Astrocyte (in vitro differentiated cells and primary cell): ENCODE measurements around the gene PGRMC2. TPM values are rescaled to one million over a fixed set of nuclear protein-coding genes. Genes with fewer than 3 reads are reported as not detected.

Experiments
- DNase-seq: peaks from one replicate; pipeline ENCODE4 v3.0.0-alpha.2; 2010; ENCODE audit warnings: low read depth
- FAIRE-seq: peaks from 2 replicates; lab custom pipeline; 2011; peaks lifted over from hg19 to GRCh38; lab: Jason Lieb, UNC
- H2AFZ ChIP-seq: 2 replicates; pipeline ENCODE4 v1.6.0; 2012; ENCODE audit warnings: low read depth, low read length, inconsistent platforms
- H3K27ac ChIP-seq: 2 replicates; pipeline ENCODE4 v1.5.1; 2011; ENCODE audit warnings: low read depth, low read length, inconsistent platforms
- H3K27me3 ChIP-seq: 2 replicates; pipeline ENCODE4 v1.6.0; 2011; ENCODE audit warnings: low read length, inconsistent platforms; ENCODE audit not compliant: insufficient read depth
- H3K36me3 ChIP-seq: 2 replicates; pipeline ENCODE4 v1.5.1; 2011; ENCODE audit warnings: low read length, inconsistent platforms; ENCODE audit not compliant: insufficient read depth
- H3K4me1 ChIP-seq: 2 replicates; pipeline ENCODE4 v1.5.1; 2011; ENCODE audit warnings: low read length, inconsistent platforms; ENCODE audit not compliant: insufficient read depth
- H3K4me2 ChIP-seq: 2 replicates; pipeline ENCODE4 v1.6.0; 2012; ENCODE audit warnings: low read length, inconsistent platforms
- H3K4me3 ChIP-seq: 2 replicates; pipeline ENCODE4 v1.5.1; 2011; ENCODE audit warnings: low read depth, mild to moderate bottlenecking, low read length, inconsistent platforms; ENCODE audit not compliant: insufficient read depth
- H3K79me2 ChIP-seq: 2 replicates; pipeline ENCODE4 v1.6.0; 2012; ENCODE audit warnings: mild to moderate bottlenecking, low read length, inconsistent platforms; ENCODE audit not compliant: insufficient read depth
- H3K9ac ChIP-seq: 2 replicates; pipeline ENCODE4 v1.6.0; 2012; ENCODE audit warnings: mild to moderate bottlenecking, low read length, inconsistent platforms
- H3K9me3 ChIP-seq: 2 replicates; pipeline ENCODE4 v1.5.1; 2012; ENCODE audit warnings: low read depth, mild to moderate bottlenecking, low read length, inconsistent platforms; ENCODE audit not compliant: insufficient read depth
- H4K20me1 ChIP-seq: 2 replicates; pipeline ENCODE4 v1.6.0; 2012; ENCODE audit warnings: low read length, inconsistent platforms; ENCODE audit not compliant: insufficient read depth
- H3K27ac Mint-ChIP-seq: one replicate; pipeline ENCODE4 v1.8.0; 2021; ENCODE audit warnings: mild to moderate bottlenecking, mixed read lengths; ENCODE audit not compliant: unreplicated experiment
- H3K27me3 Mint-ChIP-seq: one replicate; pipeline ENCODE4 v1.8.0; 2021; ENCODE audit warnings: low read depth, mixed read lengths; ENCODE audit not compliant: unreplicated experiment
- H3K36me3 Mint-ChIP-seq: one replicate; pipeline ENCODE4 v1.8.0; 2021; ENCODE audit warnings: low read depth, mixed read lengths; ENCODE audit not compliant: unreplicated experiment
- H3K4me1 Mint-ChIP-seq: one replicate; pipeline ENCODE4 v1.8.0; 2021; ENCODE audit warnings: low read depth, mixed read lengths; ENCODE audit not compliant: unreplicated experiment
- H3K4me3 Mint-ChIP-seq: one replicate; pipeline ENCODE4 v1.8.0; 2021; ENCODE audit warnings: mild to moderate bottlenecking, moderate library complexity, mixed read lengths; ENCODE audit not compliant: unreplicated experiment
- H3K9me3 Mint-ChIP-seq: one replicate; pipeline ENCODE4 v1.8.0; 2021; ENCODE audit warnings: mild to moderate bottlenecking, mixed read lengths; ENCODE audit not compliant: unreplicated experiment
- EZH2 ChIP-seq: IDR thresholded peaks from 2 replicates; pipeline ENCODE4 v1.6.1; 2012; ENCODE audit warnings: mild to moderate bottlenecking, low read length, inconsistent platforms; ENCODE audit not compliant: insufficient read depth
- total RNA-seq: library from RNA; stranded (reverse); gene quantifications from 2 replicates; pipeline ENCODE4 v1.2.1, GENCODE V29; 2021
- TF ChIP-seq, protein P1 (sequence below): IDR thresholded peaks from 2 replicates; pipeline ENCODE4 v1.5.1; 2011; ENCODE audit warnings: low read depth, mild to moderate bottlenecking, inconsistent platforms, low read length, moderate library complexity; ENCODE audit not compliant: insufficient read depth

The PGRMC2 gene
- total RNA-seq, 1 donor from 2014 or later: 158 TPM

GRCh38 chr4:128315756-128316520 is 28.3 kb upstream of the PGRMC2 start:
- H3K36me3 ChIP-seq: no peaks in the 10 kb centered on the region
- peaks cover 10% of the 10 kb centered on the region for H3K36me3 Mint-ChIP-seq
- no peak for DNase-seq
- no peaks in the 10 kb centered on the region for H3K27me3 Mint-ChIP-seq
- no peak overlapping the region for H3K27ac ChIP-seq
- no peak overlapping the region for H3K9ac ChIP-seq
- no peak overlapping the region for H3K4me2 ChIP-seq
- no peaks in the 10 kb centered on the region for H3K79me2 ChIP-seq
- H3K9me3 Mint-ChIP-seq: no peaks in the 10 kb centered on the region
- no peak overlapping the region for H3K4me3 Mint-ChIP-seq
- H3K27ac Mint-ChIP-seq: no peak overlapping the region
- H3K4me3 ChIP-seq: no peak overlapping the region
- H4K20me1 ChIP-seq: no peaks in the 10 kb centered on the region
- no peak overlapping the region for H2AFZ ChIP-seq
- FAIRE-seq: peak; percentile 43
- peaks cover 5% of the 10 kb centered on the region for H3K4me1 ChIP-seq
- peaks cover 6% of the 10 kb centered on the region for H3K4me1 Mint-ChIP-seq
- no peak for TF ChIP-seq EZH2
- TF ChIP-seq, protein P1, sequence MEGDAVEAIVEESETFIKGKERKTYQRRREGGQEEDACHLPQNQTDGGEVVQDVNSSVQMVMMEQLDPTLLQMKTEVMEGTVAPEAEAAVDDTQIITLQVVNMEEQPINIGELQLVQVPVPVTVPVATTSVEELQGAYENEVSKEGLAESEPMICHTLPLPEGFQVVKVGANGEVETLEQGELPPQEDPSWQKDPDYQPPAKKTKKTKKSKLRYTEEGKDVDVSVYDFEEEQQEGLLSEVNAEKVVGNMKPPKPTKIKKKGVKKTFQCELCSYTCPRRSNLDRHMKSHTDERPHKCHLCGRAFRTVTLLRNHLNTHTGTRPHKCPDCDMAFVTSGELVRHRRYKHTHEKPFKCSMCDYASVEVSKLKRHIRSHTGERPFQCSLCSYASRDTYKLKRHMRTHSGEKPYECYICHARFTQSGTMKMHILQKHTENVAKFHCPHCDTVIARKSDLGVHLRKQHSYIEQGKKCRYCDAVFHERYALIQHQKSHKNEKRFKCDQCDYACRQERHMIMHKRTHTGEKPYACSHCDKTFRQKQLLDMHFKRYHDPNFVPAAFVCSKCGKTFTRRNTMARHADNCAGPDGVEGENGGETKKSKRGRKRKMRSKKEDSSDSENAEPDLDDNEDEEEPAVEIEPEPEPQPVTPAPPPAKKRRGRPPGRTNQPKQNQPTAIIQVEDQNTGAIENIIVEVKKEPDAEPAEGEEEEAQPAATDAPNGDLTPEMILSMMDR: no peak
- H3K27me3 ChIP-seq: no peaks in the 10 kb centered on the region
- H3K9me3 ChIP-seq: no peaks in the 10 kb centered on the region

GRCh38 chr4:128311659-128312403 is 24.2 kb upstream of the PGRMC2 start:
- Histone ChIP-seq H3K9ac (no peak overlapping the region), H3K9me3 (no peaks in the 10 kb centered on the region), H3K27me3 (no peaks in the 10 kb centered on the region), H3K27ac (no peak overlapping the region), H2AFZ (no peak overlapping the region), H4K20me1 (no peaks in the 10 kb centered on the region), H3K4me3 (no peak overlapping the region), H3K4me1 (no peaks in the 10 kb centered on the region), H3K36me3 (no peaks in the 10 kb centered on the region), H3K79me2 (no peaks in the 10 kb centered on the region), H3K4me2 (no peak overlapping the region)
- Mint-ChIP-seq H3K4me3 (no peak overlapping the region), H3K9me3 (no peaks in the 10 kb centered on the region), H3K4me1 (peaks cover 18% of the 10 kb centered on the region), H3K27ac (no peak overlapping the region), H3K36me3 (peaks cover 13% of the 10 kb centered on the region), H3K27me3 (no peaks in the 10 kb centered on the region)
- TF ChIP-seq, protein P1: no peak
- TF ChIP-seq EZH2: no peak
- FAIRE-seq: no peak
- no peak for DNase-seq
